ENCODE results near the gene MBP. TPM values are rescaled to one million over a fixed set of nuclear protein-coding genes. Genes with fewer than 3 reads are reported as not detected.
"Not testable (repeated sequence)": the region's sequence is repeated elsewhere in the genome, so short reads cannot be mapped to it uniquely, and the experiment has no call there.

The MBP gene
- polyA plus RNA-seq, 1 donor, result 12.9 TPM

DNA sequence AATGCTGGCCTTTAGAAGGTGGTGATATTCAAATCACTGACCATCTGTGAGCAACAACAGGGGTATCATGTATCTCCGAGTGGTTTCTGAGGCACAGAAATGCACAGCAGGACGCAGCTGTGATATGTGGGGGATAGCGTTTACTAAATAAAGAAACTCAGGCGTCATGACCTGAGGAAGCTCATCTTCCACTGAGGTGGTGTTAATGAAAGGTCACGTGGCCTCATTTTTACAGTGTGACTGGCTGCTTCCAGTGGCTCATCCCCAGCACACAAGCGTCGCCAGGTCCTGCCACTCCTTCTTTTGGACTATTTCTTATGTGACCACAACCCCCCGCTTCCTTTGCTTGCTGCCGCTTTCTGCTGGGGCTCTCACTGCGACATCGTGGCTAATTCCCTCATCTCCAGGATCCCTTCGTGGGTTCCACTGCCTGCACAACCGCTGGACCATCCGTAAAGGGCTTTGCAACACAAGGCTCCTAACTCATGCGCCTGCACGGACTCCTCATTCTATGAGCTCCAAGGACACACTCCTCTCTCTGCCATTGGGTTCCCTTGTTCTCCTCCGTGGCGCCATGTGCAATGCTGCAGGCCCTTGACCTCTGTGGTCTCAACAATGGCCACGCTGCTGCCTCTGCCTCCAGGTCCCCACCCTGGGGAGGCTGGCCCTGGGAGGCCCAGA lies 109.3 kb downstream of the MBP start:
- DNase-seq (ENCODE audit: low read depth), result no peak

GRCh38 chr18:77022556-77022955 lies 110.0 kb downstream of the MBP start:
- no peak for DNase-seq (ENCODE audit: low read depth)

DNA sequence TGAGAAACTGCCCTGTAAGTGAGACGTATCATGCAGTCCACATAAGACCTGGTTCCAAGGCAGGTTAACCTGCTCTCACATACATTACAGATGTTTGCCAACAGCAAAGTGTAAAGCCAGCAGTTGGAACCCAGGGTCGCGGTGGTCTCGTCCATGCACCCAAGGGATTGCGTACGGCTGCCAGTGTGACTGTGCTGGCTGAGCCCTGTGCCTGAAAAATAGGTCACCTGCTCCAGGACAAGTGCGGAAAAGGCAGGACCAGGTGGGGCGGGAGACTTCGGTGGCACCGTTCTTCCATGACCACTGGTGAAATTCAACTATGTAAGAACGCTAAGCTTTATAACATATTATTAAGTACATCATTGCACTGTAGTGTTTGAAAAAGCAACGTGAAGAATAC lies 110.5 kb downstream of the MBP start:
- DNase-seq (ENCODE audit: low read depth), result no peak

DNA sequence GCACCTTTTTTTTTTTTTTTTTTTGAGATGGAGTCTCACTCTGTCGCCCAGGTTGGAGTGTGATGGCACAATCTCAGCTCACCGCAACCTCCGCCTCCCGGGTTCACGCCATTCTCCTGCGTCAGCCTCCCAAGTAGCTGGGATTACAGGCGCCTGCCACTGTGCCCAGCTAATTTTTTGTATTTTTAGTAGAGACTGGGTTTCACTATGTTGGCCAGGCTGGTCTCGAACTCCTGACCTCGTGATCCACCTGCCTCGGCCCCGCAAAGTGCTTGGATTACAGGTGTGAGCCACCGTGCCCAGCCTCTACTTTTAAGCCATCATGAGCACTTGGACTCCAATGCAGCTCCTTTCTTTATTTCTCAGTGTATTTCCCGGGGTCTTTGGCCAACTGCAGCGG lies 111.1 kb downstream of the MBP start:
- not testable (repeated sequence) for DNase-seq (ENCODE audit: low read depth)

- DNase-seq (ENCODE audit: low read depth), result no peak
Observed at GRCh38 chr18:77021075-77021474, 111.5 kb downstream of the MBP start.

DNA sequence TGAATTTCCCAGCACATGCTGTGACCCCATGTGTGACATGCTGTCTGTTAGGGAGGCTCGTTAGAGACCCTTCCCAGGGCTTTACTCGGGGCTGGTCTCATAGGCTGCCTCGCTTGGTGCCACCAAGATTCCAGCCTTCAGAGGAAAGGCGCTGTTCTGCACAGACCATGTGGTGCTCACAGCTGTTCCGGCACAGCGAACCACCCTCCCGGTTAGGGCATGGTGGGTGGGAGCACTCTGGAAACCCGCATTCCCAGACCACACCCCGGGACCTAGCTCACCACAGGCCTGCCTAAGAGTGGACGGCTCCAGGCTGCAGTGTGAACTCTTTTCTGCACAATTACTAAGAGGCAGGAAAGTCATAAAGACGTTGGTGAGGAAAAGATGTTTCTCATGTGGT lies 112.0 kb downstream of the MBP start:
- DNase-seq (ENCODE audit: low read depth), result no peak

DNA sequence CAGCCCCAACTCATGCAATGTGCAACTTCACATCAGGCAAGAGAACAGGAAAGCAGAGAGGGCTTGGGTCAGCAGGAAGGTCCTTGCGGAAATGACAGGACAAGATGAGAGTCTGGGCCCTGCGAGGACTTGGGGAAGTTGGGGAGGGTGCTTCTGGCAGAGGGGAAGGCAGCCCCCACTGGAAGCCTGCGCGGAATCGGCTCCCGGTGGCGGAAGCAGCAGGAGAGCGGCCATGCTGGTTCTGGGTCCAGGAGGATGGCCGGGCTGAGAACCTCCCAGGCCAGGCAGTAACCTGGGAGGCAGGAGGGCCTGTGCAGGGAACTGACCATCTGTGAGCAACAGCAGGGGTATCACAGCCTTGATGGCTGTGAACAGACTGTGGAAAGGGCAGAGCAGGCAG lies 112.9 kb downstream of the MBP start:
- no peak for DNase-seq (ENCODE audit: low read depth)

DNA sequence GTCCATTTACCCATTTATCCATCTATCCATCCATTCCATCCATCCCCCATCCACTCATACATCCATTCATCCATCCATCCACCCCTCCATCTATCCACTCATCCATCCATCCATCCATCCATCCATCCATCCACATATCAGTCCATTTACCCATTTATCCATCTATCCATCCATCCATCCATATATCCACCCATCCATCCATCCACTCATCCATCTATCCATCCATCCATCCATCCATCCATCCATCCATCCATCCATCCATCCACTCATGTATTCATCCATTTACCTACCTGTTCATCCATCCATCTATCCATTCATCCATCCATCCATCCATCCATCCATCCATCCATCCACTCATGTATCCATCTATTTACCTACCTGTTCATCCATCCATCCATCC lies 113.9 kb downstream of the MBP start:
- DNase-seq (ENCODE audit: low read depth), result not testable (repeated sequence)

DNA sequence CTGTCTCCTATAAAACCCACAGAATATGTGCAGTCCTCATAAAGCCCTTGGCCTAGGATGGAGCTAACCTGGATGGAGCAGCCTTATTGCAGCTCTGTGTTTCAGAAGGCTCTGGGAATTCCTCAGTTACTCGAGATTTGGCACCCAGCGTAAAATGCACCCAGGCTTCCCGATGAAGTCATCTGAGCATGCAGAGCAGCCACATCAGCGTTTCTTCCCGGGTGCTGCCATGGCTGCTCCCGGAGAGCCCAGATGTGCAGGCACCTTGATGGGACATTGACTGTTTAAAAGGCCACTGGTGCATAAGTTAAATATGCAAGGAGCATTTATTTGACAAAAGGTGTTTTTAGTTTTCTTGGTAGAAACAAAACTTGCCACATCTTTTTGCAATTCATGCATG lies 115.2 kb downstream of the MBP start:
- no peak for DNase-seq (ENCODE audit: low read depth)

DNA sequence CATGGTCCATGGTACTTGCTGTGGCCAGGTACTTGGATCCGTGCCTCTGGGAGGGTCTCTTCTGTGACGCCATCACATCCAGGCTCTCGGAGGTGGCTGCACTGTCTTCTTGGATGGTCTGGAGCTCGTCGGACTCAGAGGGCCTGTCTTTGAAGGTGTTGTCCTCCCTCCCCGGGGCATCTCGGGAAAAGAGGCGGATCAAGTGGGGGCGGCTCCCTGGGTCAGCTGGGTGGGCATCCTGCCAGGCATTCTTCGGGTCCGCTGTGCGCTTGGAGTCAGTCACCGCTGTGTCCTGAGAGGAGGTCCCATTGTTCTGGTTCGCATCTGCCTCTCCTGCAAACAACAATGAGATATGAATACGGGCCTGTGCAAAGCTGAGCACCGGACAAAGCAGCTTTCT lies 115.6 kb downstream of the MBP start:
- DNase-seq (ENCODE audit: low read depth), result no peak

DNA sequence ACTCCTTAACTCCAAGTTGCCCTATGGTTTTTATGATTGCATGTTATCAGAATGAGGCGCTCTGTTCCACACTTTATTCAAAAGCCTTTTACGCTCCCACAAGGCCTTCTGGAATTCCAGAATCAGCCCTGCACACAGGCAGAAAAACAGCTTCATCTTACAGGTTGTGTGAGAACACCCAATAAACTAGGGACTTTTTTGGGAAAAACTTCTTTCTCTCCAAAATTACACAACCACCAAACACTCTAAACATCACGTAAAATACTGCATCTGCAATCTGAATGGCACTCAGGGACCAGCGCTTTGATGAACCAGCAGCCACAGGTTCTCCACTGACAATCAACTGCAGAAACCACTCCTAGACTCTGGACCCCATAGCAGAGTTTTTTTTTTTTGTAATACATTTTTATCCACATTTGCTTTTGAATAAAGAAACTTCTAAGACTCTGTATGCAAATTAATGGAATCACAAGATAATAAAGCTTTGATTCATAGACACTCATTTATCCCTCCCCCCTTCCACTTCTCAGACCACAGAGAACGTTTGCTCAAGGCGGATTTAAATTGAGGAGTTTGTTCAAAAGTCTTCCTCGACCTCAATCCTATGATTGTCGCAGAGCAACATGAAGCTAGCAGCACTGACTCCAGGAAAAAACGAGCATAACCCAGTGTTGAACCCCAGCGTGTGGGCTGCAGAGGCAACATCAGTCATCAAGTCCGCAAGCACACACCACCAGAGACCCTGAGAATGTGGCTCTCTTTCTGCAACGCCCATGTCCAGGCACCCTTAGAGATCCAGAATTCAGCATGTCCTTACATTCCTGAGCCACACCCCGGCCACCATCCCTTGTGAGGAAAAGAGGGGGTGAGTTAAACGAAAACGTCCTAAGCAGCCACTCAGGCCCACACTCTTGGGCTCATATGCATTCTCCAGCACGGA lies 116.5 kb downstream of the MBP start:
- DNase-seq (ENCODE audit: low read depth), result no peak

- no peak for DNase-seq (ENCODE audit: low read depth)
Observed at GRCh38 chr18:77015169-77015568, 117.4 kb downstream of the MBP start.

- no peak for DNase-seq (ENCODE audit: low read depth)
Observed at GRCh38 chr18:77014538-77014937, 118.0 kb downstream of the MBP start.

DNA sequence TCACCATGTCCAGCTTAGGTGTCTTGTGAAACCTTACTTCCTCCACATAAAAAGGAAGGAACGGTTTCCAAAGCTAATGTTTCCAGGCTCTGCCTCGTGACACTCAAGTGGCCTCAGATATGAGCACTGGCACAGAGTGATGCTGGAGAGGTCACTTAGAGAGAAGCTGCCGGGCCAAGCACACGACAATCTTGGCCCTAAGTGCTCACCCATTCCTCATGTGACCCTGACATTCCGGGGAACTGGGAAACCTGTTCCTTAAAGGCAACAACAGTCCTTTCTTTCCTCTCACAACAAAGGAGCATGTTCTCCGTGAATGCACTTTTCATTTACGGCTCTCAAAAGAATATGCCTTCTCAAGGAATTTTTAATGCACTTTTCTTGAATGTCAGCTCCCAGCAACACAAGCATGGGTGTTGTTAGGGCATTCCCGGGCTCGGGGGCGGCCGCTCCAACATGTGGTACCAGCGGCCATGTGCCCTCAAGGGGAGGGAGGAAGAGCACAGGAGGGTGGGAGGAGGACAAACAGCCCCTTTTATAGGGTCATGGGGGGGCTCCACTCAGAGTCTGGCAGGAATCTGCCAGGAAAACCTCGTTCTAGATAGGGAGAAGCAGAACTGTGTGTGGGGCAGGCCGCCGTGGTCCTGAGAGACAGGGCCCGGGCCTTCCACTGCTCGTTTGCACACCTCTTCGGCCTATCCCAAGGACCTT lies 118.6 kb downstream of the MBP start:
- no peak for DNase-seq (ENCODE audit: low read depth)

DNA sequence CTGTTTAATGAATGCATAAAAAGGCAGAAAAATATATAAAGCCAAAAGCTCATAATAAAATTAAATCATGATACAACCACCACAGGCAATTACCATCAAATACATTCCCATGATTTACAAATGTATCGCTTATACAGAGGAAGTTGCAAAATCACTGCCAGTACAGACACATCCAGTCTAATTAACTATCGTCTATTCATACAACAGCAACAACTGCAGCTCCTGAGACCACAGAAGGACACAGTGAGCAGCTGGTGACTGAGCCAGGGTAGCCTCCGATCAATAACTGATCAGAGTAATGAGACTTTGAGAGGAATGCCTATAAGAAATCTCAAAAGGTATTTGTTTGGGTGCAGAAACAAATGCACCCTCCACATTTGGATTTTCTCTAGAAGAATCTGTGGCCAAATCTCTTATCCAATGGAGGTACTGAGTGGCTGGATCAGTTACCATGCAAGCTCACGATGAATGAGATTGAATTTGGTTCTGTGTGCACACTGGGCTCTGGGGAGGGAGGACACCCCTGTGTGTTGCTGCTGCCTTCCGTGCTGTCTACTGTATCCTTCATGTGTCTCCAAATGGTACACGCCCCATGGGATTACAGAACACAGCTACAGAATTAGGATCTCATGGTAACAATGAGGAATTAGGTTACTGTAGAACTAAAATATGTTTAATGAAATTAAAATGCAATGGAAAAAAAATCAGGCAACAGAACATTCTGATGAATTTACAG lies 119.6 kb downstream of the MBP start:
- DNase-seq (ENCODE audit: low read depth), result no peak

DNA sequence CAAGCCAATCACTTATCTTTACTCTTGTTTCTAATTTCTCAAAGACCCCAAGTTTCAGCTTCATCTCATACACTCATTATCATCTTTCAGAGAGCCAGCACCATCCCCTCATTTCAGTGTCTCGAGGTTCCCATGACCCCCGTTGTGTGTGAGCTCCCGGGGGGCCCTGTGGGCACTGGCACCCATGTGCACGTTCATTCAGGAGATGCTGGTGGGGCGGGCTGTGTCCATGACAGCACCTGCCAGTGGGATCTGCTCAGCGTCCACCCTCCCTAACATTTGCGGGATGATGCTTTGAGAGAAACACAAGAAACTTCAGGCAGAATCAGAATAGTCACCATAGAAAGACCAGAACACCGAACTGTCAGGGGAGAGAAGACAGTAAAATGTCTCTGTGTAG lies 120.5 kb downstream of the MBP start:
- DNase-seq (ENCODE audit: low read depth), result no peak

GRCh38 chr18:77009675-77010074 lies 122.9 kb downstream of the MBP start:
- no peak for DNase-seq (ENCODE audit: low read depth)

- DNase-seq (ENCODE audit: low read depth), result no peak
Observed at GRCh38 chr18:77008576-77009315, 123.8 kb downstream of the MBP start.

DNA sequence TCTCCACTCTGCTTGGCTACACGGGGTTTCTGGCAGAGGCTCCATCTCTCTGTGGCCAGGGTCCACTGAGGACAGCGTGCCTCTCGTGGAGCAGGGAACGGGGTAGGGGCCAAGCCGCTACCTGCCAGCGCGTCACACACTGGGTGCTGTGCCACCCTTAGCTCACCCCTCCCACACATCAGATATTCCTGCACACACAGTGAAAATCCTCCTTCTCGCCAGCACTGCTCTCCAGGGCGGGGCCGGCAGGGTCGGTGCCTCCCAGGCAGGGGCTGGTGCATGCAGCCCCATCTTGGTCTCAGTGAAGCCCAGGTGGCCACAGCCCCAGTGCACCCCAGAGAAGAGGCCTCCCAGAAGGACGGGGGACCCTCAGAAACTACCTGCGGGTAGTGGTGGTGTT lies 124.6 kb downstream of the MBP start:
- DNase-seq (ENCODE audit: low read depth), result no peak

- no peak for DNase-seq (ENCODE audit: low read depth)
Observed at GRCh38 chr18:77007251-77007650, 125.3 kb downstream of the MBP start.

Measured in forelimb muscle (tissue), 1 donor.